ENCODE results near the gene ANKRD7. TPM values are rescaled to one million over a fixed set of nuclear protein-coding genes. Genes with fewer than 3 reads are reported as not detected.
"Not testable (repeated sequence)": the region's sequence is repeated elsewhere in the genome, so short reads cannot be mapped to it uniquely, and the experiment has no call there.

Gene ANKRD7
- total RNA-seq, 1 experiment from 2014 or later = 0.93 TPM

GRCh38 chr7:118214833-118215182 is 9.7 kb upstream of the ANKRD7 start:
- Histone ChIP-seq H3K4me3 (peak overlapping the region; percentile 52), H3K4me1 (no peaks in the 10 kb centered on the region), H3K9me3 (replicated peaks) (no peaks in the 10 kb centered on the region), H3K27me3 (no peaks in the 10 kb centered on the region), H3K36me3 (no peaks in the 10 kb centered on the region), H3K27ac (no peak overlapping the region)
- no peak for DNase-seq

- Histone ChIP-seq H3K9me3 (replicated peaks) (no peaks in the 10 kb centered on the region), H3K36me3 (no peaks in the 10 kb centered on the region), H3K4me1 (no peaks in the 10 kb centered on the region), H3K27me3 (no peaks in the 10 kb centered on the region), H3K27ac (no peak overlapping the region), H3K4me3 (no peak overlapping the region)
- DNase-seq = no peak
Measured at GRCh38 chr7:118217210-118217619, 7.3 kb upstream of the ANKRD7 start.

- Histone ChIP-seq H3K9me3 (replicated peaks) (no peaks in the 10 kb centered on the region), H3K27ac (no peak overlapping the region), H3K4me1 (no peaks in the 10 kb centered on the region), H3K36me3 (no peaks in the 10 kb centered on the region), H3K4me3 (no peak overlapping the region), H3K27me3 (no peaks in the 10 kb centered on the region)
- DNase-seq = no peak
Measured at GRCh38 chr7:118218413-118219156, 5.9 kb upstream of the ANKRD7 start.

GRCh38 chr7:118219157-118219512 is 5.4 kb upstream of the ANKRD7 start:
- Histone ChIP-seq H3K27ac (no peak overlapping the region), H3K9me3 (replicated peaks) (no peaks in the 10 kb centered on the region), H3K36me3 (no peaks in the 10 kb centered on the region), H3K4me1 (no peaks in the 10 kb centered on the region), H3K4me3 (no peak overlapping the region), H3K27me3 (no peaks in the 10 kb centered on the region)
- DNase-seq = no peak

GRCh38 chr7:118220583-118220982 is 3.9 kb upstream of the ANKRD7 start:
- Histone ChIP-seq H3K36me3 (no peaks in the 10 kb centered on the region), H3K9me3 (replicated peaks) (no peaks in the 10 kb centered on the region), H3K4me1 (no peaks in the 10 kb centered on the region), H3K4me3 (no peak overlapping the region), H3K27me3 (no peaks in the 10 kb centered on the region), H3K27ac (no peak overlapping the region)
- DNase-seq = peak in 1 of 2 experiments; percentile 5

- Histone ChIP-seq H3K9me3 (replicated peaks) (no peaks in the 10 kb centered on the region), H3K4me3 (no peak overlapping the region), H3K27ac (no peak overlapping the region), H3K27me3 (no peaks in the 10 kb centered on the region), H3K36me3 (no peaks in the 10 kb centered on the region), H3K4me1 (no peaks in the 10 kb centered on the region)
- no peak for DNase-seq
Measured at GRCh38 chr7:118222591-118222990, 1.9 kb upstream of the ANKRD7 start.

- H3K27me3 ChIP-seq = 0 out of 2 replicates have a peak, but pooled peaks cover 3% of the 10 kb centered on the region
- H3K36me3 ChIP-seq = no peaks in the 10 kb centered on the region
Measured at GRCh38 chr7:118232837-118233236, 8.3 kb downstream of the ANKRD7 start.

GRCh38 chr7:118233799-118234198 is 9.3 kb downstream of the ANKRD7 start:
- Histone ChIP-seq H3K9me3 (replicated peaks) (no peaks in the 10 kb centered on the region), H3K36me3 (no peaks in the 10 kb centered on the region), H3K27ac (no peak overlapping the region), H3K4me3 (no peak overlapping the region), H3K4me1 (peaks cover 4% of the 10 kb centered on the region; the same call in 1 of the 2 replicates), H3K27me3 (0 out of 2 replicates have a peak, but pooled peaks cover 3% of the 10 kb centered on the region)
- DNase-seq = no peak

More at GRCh38 chr7:118232837-118233236, 8.3 kb downstream of the ANKRD7 start:
- no peak overlapping the region for H3K4me3 ChIP-seq
- H3K27ac ChIP-seq = no peak overlapping the region
- peaks cover 4% of the 10 kb centered on the region; the same call in 1 of the 2 replicates for H3K4me1 ChIP-seq
- no peak for DNase-seq
- H3K9me3 ChIP-seq (replicated peaks) = no peaks in the 10 kb centered on the region

GRCh38 chr7:118239014-118239413 is 14.5 kb downstream of the ANKRD7 start:
- no peak overlapping the region for H3K27ac ChIP-seq
- DNase-seq = no peak
- no peaks in the 10 kb centered on the region for H3K9me3 ChIP-seq (replicated peaks)

GRCh38 chr7:118240320-118240719 is 15.8 kb downstream of the ANKRD7 start:
- H3K4me1 ChIP-seq; DNase-seq; H3K9me3 ChIP-seq (replicated peaks); H3K27ac ChIP-seq; H3K4me3 ChIP-seq; H3K27me3 ChIP-seq; H3K36me3 ChIP-seq: not testable (repeated sequence)

More at GRCh38 chr7:118239014-118239413, 14.5 kb downstream of the ANKRD7 start:
- no peaks in the 10 kb centered on the region for H3K36me3 ChIP-seq
- no peak overlapping the region for H3K4me3 ChIP-seq
- no peaks in the 10 kb centered on the region for H3K27me3 ChIP-seq
- no peaks in the 10 kb centered on the region for H3K4me1 ChIP-seq

GRCh38 chr7:118243695-118244094 is 19.2 kb downstream of the ANKRD7 start:
- H3K4me3 ChIP-seq = no peak overlapping the region
- H3K4me1 ChIP-seq = no peaks in the 10 kb centered on the region
- no peak for DNase-seq
- H3K27me3 ChIP-seq = no peaks in the 10 kb centered on the region
- no peaks in the 10 kb centered on the region for H3K9me3 ChIP-seq (replicated peaks)
- H3K27ac ChIP-seq = no peak overlapping the region
- H3K36me3 ChIP-seq = no peaks in the 10 kb centered on the region

GRCh38 chr7:118245267-118246040 is 20.9 kb downstream of the ANKRD7 start:
- H3K9me3 ChIP-seq (replicated peaks) = no peaks in the 10 kb centered on the region
- no peaks in the 10 kb centered on the region for H3K27me3 ChIP-seq
- H3K27ac ChIP-seq = no peak overlapping the region
- H3K4me1 ChIP-seq = no peaks in the 10 kb centered on the region
- no peak overlapping the region for H3K4me3 ChIP-seq
- no peaks in the 10 kb centered on the region for H3K36me3 ChIP-seq
- DNase-seq = no peak

GRCh38 chr7:118250860-118251494 is 26.5 kb downstream of the ANKRD7 start:
- Histone ChIP-seq H3K9me3 (replicated peaks) (no peaks in the 10 kb centered on the region), H3K27ac (no peak overlapping the region), H3K36me3 (no peaks in the 10 kb centered on the region), H3K4me1 (no peaks in the 10 kb centered on the region), H3K4me3 (no peak overlapping the region), H3K27me3 (no peaks in the 10 kb centered on the region)
- no peak for DNase-seq

GRCh38 chr7:118252087-118252486 is 27.6 kb downstream of the ANKRD7 start:
- DNase-seq = no peak
- Histone ChIP-seq H3K27me3 (no peaks in the 10 kb centered on the region), H3K9me3 (replicated peaks) (no peaks in the 10 kb centered on the region), H3K27ac (no peak overlapping the region), H3K4me1 (no peaks in the 10 kb centered on the region), H3K4me3 (no peak overlapping the region), H3K36me3 (no peaks in the 10 kb centered on the region)

GRCh38 chr7:118259115-118259514 is 34.6 kb downstream of the ANKRD7 start:
- H3K27me3 ChIP-seq = 0 out of 2 replicates have a peak, but pooled peaks cover 3% of the 10 kb centered on the region
- no peak overlapping the region for H3K27ac ChIP-seq
- H3K36me3 ChIP-seq = no peaks in the 10 kb centered on the region
- H3K4me3 ChIP-seq = no peak overlapping the region
- no peaks in the 10 kb centered on the region for H3K4me1 ChIP-seq
- DNase-seq = no peak
- H3K9me3 ChIP-seq (replicated peaks) = no peaks in the 10 kb centered on the region

Data from SJCRH30 (cell line).